ENCODE results near the gene RIT1. TPM values are rescaled to one million over a fixed set of nuclear protein-coding genes. Genes with fewer than 3 reads are reported as not detected.

RIT1 gene
- total RNA-seq, 1 experiment from 2014 or later, result 21.9 TPM

DNA sequence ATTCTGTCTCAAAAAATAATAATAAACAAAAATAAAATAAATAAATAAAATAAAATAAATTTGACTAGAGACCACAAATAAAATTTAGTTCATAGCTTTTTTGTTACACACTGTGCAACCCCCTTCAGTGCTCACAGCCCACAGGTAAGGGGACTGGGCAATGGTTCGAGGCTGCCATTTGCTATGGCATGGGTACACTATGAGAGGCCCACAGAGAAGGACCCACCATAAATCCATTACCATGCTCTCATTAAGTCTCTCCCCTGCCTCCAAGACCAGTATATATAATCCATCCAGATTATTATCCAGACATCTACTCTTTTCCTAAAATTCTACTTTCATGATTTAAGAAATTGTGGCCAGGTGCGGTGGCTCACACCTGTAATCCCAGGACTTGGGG, 8.7 kb upstream of the RIT1 start:
- Histone ChIP-seq H3K4me1 (no peaks in the 10 kb centered on the region), H3K36me3 (ENCODE audit: control insufficient read depth, insufficient read depth, low read length) (peaks cover 7% of the 10 kb centered on the region), H3K4me3 (ENCODE audit: low read depth, low read length) (no peak overlapping the region), H3K9me3 (no peaks in the 10 kb centered on the region), H3K27me3 (replicated peaks; ENCODE audit: control insufficient read depth, insufficient read depth, low read length) (no peaks in the 10 kb centered on the region)
- BruUV-seq (replicated peaks), result no TSS peak
- Mint-ChIP-seq H3K4me3 (ENCODE audit: unreplicated experiment) (no peak overlapping the region), H3K4me1 (ENCODE audit: low read depth, unreplicated experiment) (peaks cover 3% of the 10 kb centered on the region), H3K27ac (ENCODE audit: unreplicated experiment) (no peak overlapping the region), H3K27me3 (ENCODE audit: insufficient read depth, unreplicated experiment) (no peaks in the 10 kb centered on the region), H3K9me3 (ENCODE audit: unreplicated experiment) (no peaks in the 10 kb centered on the region), H3K36me3 (ENCODE audit: insufficient read depth, unreplicated experiment) (no peaks in the 10 kb centered on the region)
- DNase-seq, result no peak
- intact Hi-C loops (cut with micrococcal nuclease; ENCODE audit: unreplicated experiment), result loop anchor here (10.0 kb wide), 1 partner anchor 65 kb away; the partner anchor contains the start of genes GON4L and SYT11
- TF ChIP-seq, protein P1, sequence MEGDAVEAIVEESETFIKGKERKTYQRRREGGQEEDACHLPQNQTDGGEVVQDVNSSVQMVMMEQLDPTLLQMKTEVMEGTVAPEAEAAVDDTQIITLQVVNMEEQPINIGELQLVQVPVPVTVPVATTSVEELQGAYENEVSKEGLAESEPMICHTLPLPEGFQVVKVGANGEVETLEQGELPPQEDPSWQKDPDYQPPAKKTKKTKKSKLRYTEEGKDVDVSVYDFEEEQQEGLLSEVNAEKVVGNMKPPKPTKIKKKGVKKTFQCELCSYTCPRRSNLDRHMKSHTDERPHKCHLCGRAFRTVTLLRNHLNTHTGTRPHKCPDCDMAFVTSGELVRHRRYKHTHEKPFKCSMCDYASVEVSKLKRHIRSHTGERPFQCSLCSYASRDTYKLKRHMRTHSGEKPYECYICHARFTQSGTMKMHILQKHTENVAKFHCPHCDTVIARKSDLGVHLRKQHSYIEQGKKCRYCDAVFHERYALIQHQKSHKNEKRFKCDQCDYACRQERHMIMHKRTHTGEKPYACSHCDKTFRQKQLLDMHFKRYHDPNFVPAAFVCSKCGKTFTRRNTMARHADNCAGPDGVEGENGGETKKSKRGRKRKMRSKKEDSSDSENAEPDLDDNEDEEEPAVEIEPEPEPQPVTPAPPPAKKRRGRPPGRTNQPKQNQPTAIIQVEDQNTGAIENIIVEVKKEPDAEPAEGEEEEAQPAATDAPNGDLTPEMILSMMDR (IDR thresholded peaks at IDR 0.05; ENCODE audit: insufficient read depth in 1 of 2, low read depth in 1 of 2, low read length in 1 of 2, severe bottlenecking in 1 of 2, unreplicated experiment in 1 of 2), result no peak
- ChIA-PET POLR2A (no interaction called here), CTCF (no interaction called here)

DNA sequence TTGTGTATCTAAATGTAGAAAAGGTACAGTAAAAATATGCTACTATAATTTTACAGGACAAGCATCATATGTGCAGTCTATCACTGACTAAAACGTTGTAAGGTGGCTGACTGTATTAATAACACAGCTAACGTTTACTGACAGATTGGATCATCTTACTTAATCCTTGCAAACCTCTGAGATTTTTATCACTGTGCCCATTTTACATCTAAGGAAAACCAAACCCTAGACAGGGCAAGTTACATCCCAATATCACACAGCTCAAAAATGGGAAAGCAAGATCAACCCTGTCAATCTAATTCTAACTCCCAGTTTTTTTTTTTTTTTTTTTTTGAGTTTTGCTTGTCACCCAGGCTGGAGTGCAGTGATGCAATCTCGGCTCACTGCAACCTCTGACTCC, 7.5 kb upstream of the RIT1 start:
- POLR2A ChIA-PET, result interaction anchor here (0.6 kb wide), 1 partner anchor 24 kb away, joined by 3 read pairs; no protein-coding TSS in a partner anchor
- Mint-ChIP-seq H3K36me3 (ENCODE audit: insufficient read depth, unreplicated experiment) (no peaks in the 10 kb centered on the region), H3K4me3 (ENCODE audit: unreplicated experiment) (no peak overlapping the region), H3K4me1 (ENCODE audit: low read depth, unreplicated experiment) (peaks cover 4% of the 10 kb centered on the region), H3K27ac (ENCODE audit: unreplicated experiment) (no peak overlapping the region), H3K27me3 (ENCODE audit: insufficient read depth, unreplicated experiment) (no peaks in the 10 kb centered on the region), H3K9me3 (ENCODE audit: unreplicated experiment) (no peaks in the 10 kb centered on the region)
- H3K4me3 ChIP-seq (ENCODE audit: low read depth, low read length), result no peak overlapping the region
- peaks cover 12% of the 10 kb centered on the region for H3K36me3 ChIP-seq (ENCODE audit: control insufficient read depth, insufficient read depth, low read length)
- no peak for DNase-seq
- H3K4me1 ChIP-seq, result no peaks in the 10 kb centered on the region
- intact Hi-C loops (cut with micrococcal nuclease; ENCODE audit: unreplicated experiment), result loop anchor here (10.0 kb wide), 1 partner anchor 64 kb away; the partner anchor contains the start of genes GON4L and SYT11
- H3K9me3 ChIP-seq, result no peaks in the 10 kb centered on the region
- CTCF ChIA-PET, result no interaction called here
- no peaks in the 10 kb centered on the region for H3K27me3 ChIP-seq (replicated peaks; ENCODE audit: control insufficient read depth, insufficient read depth, low read length)
- TF ChIP-seq, protein P1 (IDR thresholded peaks at IDR 0.05; ENCODE audit: insufficient read depth in 1 of 2, low read depth in 1 of 2, low read length in 1 of 2, severe bottlenecking in 1 of 2, unreplicated experiment in 1 of 2), result no peak
- no TSS peak for BruUV-seq (replicated peaks)

DNA sequence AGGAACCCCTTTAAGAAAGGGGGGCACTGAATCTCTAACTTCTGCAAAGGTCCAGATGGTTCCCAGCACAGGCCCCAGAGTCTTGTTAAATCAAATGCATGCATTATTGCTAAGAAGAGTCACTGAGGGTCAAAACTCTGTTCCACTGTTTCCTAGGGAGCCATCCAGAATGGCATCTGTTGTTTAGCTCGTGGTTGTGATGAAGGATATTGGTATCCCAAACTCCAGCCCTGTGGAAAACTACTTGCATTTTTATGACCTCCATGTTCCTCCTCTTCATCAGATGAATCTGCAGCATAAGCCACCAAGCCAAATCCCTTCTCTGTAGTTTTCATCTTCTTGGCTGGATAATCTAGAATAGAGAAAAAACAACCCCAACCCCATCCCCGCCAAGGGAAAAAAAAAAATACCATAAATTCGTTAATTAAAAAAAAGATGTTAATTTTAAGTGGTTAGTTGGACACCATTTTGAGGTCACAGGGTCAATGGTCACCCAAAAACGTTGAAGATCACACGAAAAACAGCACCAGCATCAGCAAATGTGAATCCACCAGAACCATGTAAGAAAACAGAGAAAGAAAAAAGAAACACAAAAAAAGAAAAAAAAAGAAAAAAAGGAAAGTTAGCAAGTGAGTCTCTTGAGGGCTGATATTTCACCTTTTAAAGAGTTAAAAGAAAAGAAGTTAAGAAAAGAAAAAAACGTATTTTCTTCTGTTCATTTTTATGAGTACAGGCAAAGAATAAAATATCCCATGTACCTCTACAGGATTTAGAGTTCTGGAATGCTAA, 3.0 kb upstream of the RIT1 start:
- POLR2A ChIA-PET, result no interaction called here
- 0 out of 2 replicates have a peak, but pooled peaks cover 7% of the 10 kb centered on the region for H3K4me1 ChIP-seq
- CTCF ChIA-PET, result no interaction called here
- no peaks in the 10 kb centered on the region for H3K27me3 ChIP-seq (replicated peaks; ENCODE audit: control insufficient read depth, insufficient read depth, low read length)
- Mint-ChIP-seq H3K27ac (ENCODE audit: unreplicated experiment) (no peak overlapping the region), H3K4me1 (ENCODE audit: low read depth, unreplicated experiment) (peaks cover 15% of the 10 kb centered on the region), H3K4me3 (ENCODE audit: unreplicated experiment) (no peak overlapping the region), H3K27me3 (ENCODE audit: insufficient read depth, unreplicated experiment) (no peaks in the 10 kb centered on the region), H3K36me3 (ENCODE audit: insufficient read depth, unreplicated experiment) (peaks cover 42% of the 10 kb centered on the region), H3K9me3 (ENCODE audit: unreplicated experiment) (no peaks in the 10 kb centered on the region)
- no peak overlapping the region for H3K4me3 ChIP-seq (ENCODE audit: low read depth, low read length)
- H3K9me3 ChIP-seq, result no peaks in the 10 kb centered on the region
- no TSS peak for BruUV-seq (replicated peaks)
- TF ChIP-seq, protein P1 (IDR thresholded peaks at IDR 0.05; ENCODE audit: insufficient read depth in 1 of 2, low read depth in 1 of 2, low read length in 1 of 2, severe bottlenecking in 1 of 2, unreplicated experiment in 1 of 2), result no peak
- intact Hi-C loops (cut with micrococcal nuclease; ENCODE audit: unreplicated experiment), result loop anchor here (10.0 kb wide), 1 partner anchor 59 kb away; the partner anchor contains the start of genes GON4L and SYT11
- no peak for DNase-seq
- peaks cover 9% of the 10 kb centered on the region for H3K36me3 ChIP-seq (ENCODE audit: control insufficient read depth, insufficient read depth, low read length)
